ENCODE data around the gene WNK1. TPM values are rescaled to one million over a fixed set of nuclear protein-coding genes. Genes with fewer than 3 reads are reported as not detected.

WNK1 gene
- total and polyA plus RNA-seq, 2 donors (not counting 3 experiments of a cell fraction or from before 2014, with no cell fraction given): 46.3 to 108 TPM

GRCh38 chr12:910416-910815, 158.0 kb downstream of the WNK1 start:
- dilution Hi-C loops (cut with MboI; ENCODE audit: extremely low pct_ligation_motif_present, low sequenced_read_pairs): no loop called here
- Histone ChIP-seq H3K4me1 (ENCODE audit: control insufficient read depth, extremely low read depth, insufficient read depth, low read length) (peaks cover 27% of the 10 kb centered on the region), H3K27me3 (ENCODE audit: control insufficient read depth in 2 of 2, insufficient read depth in 2 of 2, low read length in 2 of 2) (no peaks in the 10 kb centered on the region), H3K9me3 (replicated peaks; ENCODE audit: control insufficient read depth, insufficient read depth, low read length) (no peaks in the 10 kb centered on the region), H3K36me3 (ENCODE audit: control insufficient read depth in 2 of 2, extremely low read depth in 1 of 2, insufficient read depth in 2 of 2, low read length in 2 of 2) (peaks cover 15 to 31% of the 10 kb centered on the region in 2 experiments), H3K27ac (ENCODE audit: insufficient read depth, low read depth, low read length) (no peak overlapping the region), H3K4me3 (replicated peaks in 1 of 3; ENCODE audit: insufficient read depth in 1 of 3, low read depth in 1 of 3, low read length in 3 of 3) (no peak overlapping the region), H2AFZ (ENCODE audit: low read depth, low read length) (no peak overlapping the region), H3K4me2 (ENCODE audit: insufficient read depth, low read length) (no peak overlapping the region), H3K9me1 (replicated peaks; ENCODE audit: control insufficient read depth, extremely low read depth, insufficient read depth, low read length) (no peaks in the 10 kb centered on the region), H4K20me1 (replicated peaks; ENCODE audit: control insufficient read depth, extremely low read depth, insufficient read depth, low read length) (no peaks in the 10 kb centered on the region), H3K9ac (replicated peaks; ENCODE audit: extremely low read depth, insufficient read depth, low read length) (no peak overlapping the region), H3K79me2 (ENCODE audit: control insufficient read depth, insufficient read depth, low read length) (no peaks in the 10 kb centered on the region)
- DNase-seq (ENCODE audit: low read depth, low spot score) (no peak), FAIRE-seq (no peak)
- BruUV-seq (replicated peaks): no TSS peak
- ChIA-PET POLR2A (no interaction called here), CTCF (interaction anchor here (0.6 to 6.0 kb wide), 4 partner anchors 39 to 673 kb away, joined by 3 to 53 read pairs (median 9); partner anchors contain the start of gene RAD52)
- no peak for TF ChIP-seq MAX (IDR thresholded peaks at IDR 0.05; ENCODE audit: insufficient read depth, insufficient read length)
- TF ChIP-seq MYC (IDR thresholded peaks at IDR 0.05; ENCODE audit: low read depth, low read length): no peak
- intact Hi-C loops (cut with micrococcal nuclease): loop anchor here (5.0 kb wide), 1 partner anchor 182 kb away; no protein-coding TSS in a partner anchor

- H3K27me3 ChIP-seq (ENCODE audit: control insufficient read depth in 2 of 2, insufficient read depth in 2 of 2, low read length in 2 of 2): no peaks in the 10 kb centered on the region
- H3K36me3 ChIP-seq (ENCODE audit: control insufficient read depth in 2 of 2, extremely low read depth in 1 of 2, insufficient read depth in 2 of 2, low read length in 2 of 2): peaks cover 15 to 26% of the 10 kb centered on the region in 2 experiments
- H3K79me2 ChIP-seq (ENCODE audit: control insufficient read depth, insufficient read depth, low read length): no peaks in the 10 kb centered on the region
- H3K4me1 ChIP-seq (ENCODE audit: control insufficient read depth, extremely low read depth, insufficient read depth, low read length): peaks cover 29% of the 10 kb centered on the region
- H3K9me1 ChIP-seq (replicated peaks; ENCODE audit: control insufficient read depth, extremely low read depth, insufficient read depth, low read length): no peaks in the 10 kb centered on the region
- no peak overlapping the region for H2AFZ ChIP-seq (ENCODE audit: low read depth, low read length)
- FAIRE-seq (peak; percentile 86), DNase-seq (ENCODE audit: low read depth, low spot score) (peak; percentile 86)
- H3K4me3 ChIP-seq (replicated peaks in 1 of 3; ENCODE audit: insufficient read depth in 1 of 3, low read depth in 1 of 3, low read length in 3 of 3): no peak overlapping the region
- intact Hi-C loops (cut with micrococcal nuclease) (loop anchor here (5.0 kb wide), 1 partner anchor 181 kb away; no protein-coding TSS in a partner anchor), dilution Hi-C loops (cut with MboI; ENCODE audit: extremely low pct_ligation_motif_present, low sequenced_read_pairs) (no loop called here)
- ChIA-PET POLR2A (no interaction called here), CTCF (interaction anchor here (0.7 to 6.0 kb wide), 5 partner anchors 38 to 672 kb away, joined by 3 to 53 read pairs (median 4); partner anchors contain the start of gene RAD52)
- H4K20me1 ChIP-seq (replicated peaks; ENCODE audit: control insufficient read depth, extremely low read depth, insufficient read depth, low read length): no peaks in the 10 kb centered on the region
- no peaks in the 10 kb centered on the region for H3K9me3 ChIP-seq (replicated peaks; ENCODE audit: control insufficient read depth, insufficient read depth, low read length)
- no peak overlapping the region for H3K9ac ChIP-seq (replicated peaks; ENCODE audit: extremely low read depth, insufficient read depth, low read length)
- BruUV-seq (replicated peaks): no TSS peak
- H3K4me2 ChIP-seq (ENCODE audit: insufficient read depth, low read length): no peak overlapping the region
- TF ChIP-seq MYC (IDR thresholded peaks at IDR 0.05; ENCODE audit: low read depth, low read length) (no peak), POLR2AphosphoS5 (IDR thresholded peaks at IDR 0.05; ENCODE audit: insufficient read depth, low read depth, low read length) (no peak), GATA2 (IDR thresholded peaks at IDR 0.05; ENCODE audit: insufficient read depth, insufficient read length, low read depth, low read length) (no peak), POLR2A (IDR thresholded peaks at IDR 0.05; ENCODE audit: low read depth, low read length) (no peak), JUN (IDR thresholded peaks at IDR 0.05; ENCODE audit: borderline replicate concordance, insufficient read depth, insufficient read length, low read depth) (no peak), MAX (IDR thresholded peaks at IDR 0.05; ENCODE audit: insufficient read depth, insufficient read length) (no peak), EZH2 (IDR thresholded peaks at IDR 0.05; ENCODE audit: borderline replicate concordance, low read depth, low read length, severe bottlenecking) (no peak), CTCF (IDR thresholded peaks at IDR 0.05; ENCODE audit: extremely low read depth in 1 of 2, insufficient read depth in 1 of 2, low read depth in 1 of 2, low read length in 2 of 2) (no peak), FOS (IDR thresholded peaks at IDR 0.05; ENCODE audit: borderline replicate concordance, insufficient read depth, low read length) (no peak)
- H3K27ac ChIP-seq (ENCODE audit: insufficient read depth, low read depth, low read length): peak overlapping the region; percentile 9
Measured at GRCh38 chr12:911191-911826, 158.9 kb downstream of the WNK1 start.

All from endothelial cell of umbilical vein (primary cell).